Measurements from ENCODE around the gene MED10. TPM values are rescaled to one million over a fixed set of nuclear protein-coding genes. Genes with fewer than 3 reads are reported as not detected.

MED10 gene
- total and polyA plus RNA-seq, 7 donors: 29.2 to 67.6 (median 38.4) TPM

- intact Hi-C loops (cut with DNase I): no loop called here
- Histone ChIP-seq H3K27ac (no peak overlapping the region), H3K4me1 (no peaks in the 10 kb centered on the region), H3K4me3 (no peak overlapping the region), H3K36me3 (no peaks in the 10 kb centered on the region), H3K9me3 (no peaks in the 10 kb centered on the region), H3K27me3 (peaks cover 0 to 6% (median 0%) of the 10 kb centered on the region in 3 donors)
- WGBS, 2 donors: 66 to 75% methylated on average over 7 of the region's 7 CpGs
- TF ChIP-seq, protein P1, sequence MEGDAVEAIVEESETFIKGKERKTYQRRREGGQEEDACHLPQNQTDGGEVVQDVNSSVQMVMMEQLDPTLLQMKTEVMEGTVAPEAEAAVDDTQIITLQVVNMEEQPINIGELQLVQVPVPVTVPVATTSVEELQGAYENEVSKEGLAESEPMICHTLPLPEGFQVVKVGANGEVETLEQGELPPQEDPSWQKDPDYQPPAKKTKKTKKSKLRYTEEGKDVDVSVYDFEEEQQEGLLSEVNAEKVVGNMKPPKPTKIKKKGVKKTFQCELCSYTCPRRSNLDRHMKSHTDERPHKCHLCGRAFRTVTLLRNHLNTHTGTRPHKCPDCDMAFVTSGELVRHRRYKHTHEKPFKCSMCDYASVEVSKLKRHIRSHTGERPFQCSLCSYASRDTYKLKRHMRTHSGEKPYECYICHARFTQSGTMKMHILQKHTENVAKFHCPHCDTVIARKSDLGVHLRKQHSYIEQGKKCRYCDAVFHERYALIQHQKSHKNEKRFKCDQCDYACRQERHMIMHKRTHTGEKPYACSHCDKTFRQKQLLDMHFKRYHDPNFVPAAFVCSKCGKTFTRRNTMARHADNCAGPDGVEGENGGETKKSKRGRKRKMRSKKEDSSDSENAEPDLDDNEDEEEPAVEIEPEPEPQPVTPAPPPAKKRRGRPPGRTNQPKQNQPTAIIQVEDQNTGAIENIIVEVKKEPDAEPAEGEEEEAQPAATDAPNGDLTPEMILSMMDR (IDR thresholded peaks at IDR 0.05): no peak
- TF ChIP-seq EP300 (IDR thresholded peaks at IDR 0.05) (no peak), POLR2AphosphoS5 (IDR thresholded peaks at IDR 0.05) (no peak), POLR2A (IDR thresholded peaks at IDR 0.05) (no peak)
- no peak for DNase-seq
Measured at GRCh38 chr5:6395102-6395445, 16.7 kb upstream of the MED10 start.

GRCh38 chr5:6394429-6395101 lies 16.2 kb upstream of the MED10 start:
- Histone ChIP-seq H3K9me3 (no peaks in the 10 kb centered on the region), H3K27me3 (peaks cover 0 to 6% (median 0%) of the 10 kb centered on the region in 3 donors), H3K27ac (no peak overlapping the region), H3K4me1 (no peaks in the 10 kb centered on the region), H3K36me3 (no peaks in the 10 kb centered on the region), H3K4me3 (no peak overlapping the region)
- WGBS, 2 donors: 87% methylated on average over 12 of the region's 12 CpGs
- no peak for DNase-seq
- TF ChIP-seq POLR2A (IDR thresholded peaks at IDR 0.05): no peak
- no peak for TF ChIP-seq POLR2AphosphoS5 (IDR thresholded peaks at IDR 0.05)
- no peak for TF ChIP-seq EP300 (IDR thresholded peaks at IDR 0.05)
- TF ChIP-seq, protein P1 (IDR thresholded peaks at IDR 0.05): no peak
- intact Hi-C loops (cut with DNase I): no loop called here

DNA sequence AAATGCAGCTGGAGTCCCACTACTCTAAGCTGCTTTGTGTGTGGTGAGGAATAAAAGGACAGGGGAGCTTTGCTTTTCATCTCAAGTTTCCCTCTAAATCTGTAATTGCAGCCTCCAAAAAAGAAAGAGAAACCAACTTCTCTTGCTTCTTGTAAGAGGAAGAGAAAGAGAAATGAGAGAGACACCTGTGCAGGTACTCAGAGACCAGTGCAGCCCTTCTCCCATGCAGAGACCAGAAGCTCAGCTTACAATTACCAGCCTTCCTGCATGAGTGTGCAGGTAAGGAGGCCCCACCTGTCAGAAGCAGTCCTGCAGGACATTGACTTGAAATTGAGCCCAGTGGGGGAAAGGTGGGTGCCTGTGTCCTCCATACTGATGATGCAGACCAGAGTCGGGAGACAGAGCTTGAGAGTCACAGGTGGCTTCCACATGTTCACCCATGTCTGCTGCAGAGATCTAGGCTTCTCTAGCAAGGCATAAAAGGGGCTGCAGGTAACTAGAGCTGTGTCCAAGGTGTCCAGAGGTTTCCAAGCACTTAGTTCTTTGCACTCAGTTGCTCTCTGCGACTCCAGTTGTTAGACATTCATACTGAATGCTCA lies 15.3 kb upstream of the MED10 start:
- H3K27me3 ChIP-seq: peaks cover 0 to 6% (median 0%) of the 10 kb centered on the region in 3 donors
- H3K9me3 ChIP-seq: no peaks in the 10 kb centered on the region
- TF ChIP-seq POLR2AphosphoS5 (IDR thresholded peaks at IDR 0.05) (no peak), EP300 (IDR thresholded peaks at IDR 0.05) (no peak), POLR2A (IDR thresholded peaks at IDR 0.05) (no peak)
- TF ChIP-seq, protein P1 (IDR thresholded peaks at IDR 0.05): no peak
- WGBS, 2 donors: 75 to 89% methylated on average over 2 of the region's 2 CpGs
- intact Hi-C loops (cut with DNase I): no loop called here
- H3K4me1 ChIP-seq: no peaks in the 10 kb centered on the region
- no peak for DNase-seq
- H3K27ac ChIP-seq: no peak overlapping the region
- no peaks in the 10 kb centered on the region for H3K36me3 ChIP-seq
- no peak overlapping the region for H3K4me3 ChIP-seq

- 36 to 42% methylated on average over 2 of the region's 2 CpGs for WGBS, 2 donors
- Histone ChIP-seq H3K4me1 (no peaks in the 10 kb centered on the region), H3K36me3 (no peaks in the 10 kb centered on the region), H3K9me3 (no peaks in the 10 kb centered on the region), H3K27ac (no peak overlapping the region), H3K4me3 (no peak overlapping the region), H3K27me3 (peaks cover 0 to 6% (median 0%) of the 10 kb centered on the region in 3 donors)
- no peak for DNase-seq
- intact Hi-C loops (cut with DNase I): no loop called here
- no peak for TF ChIP-seq EP300 (IDR thresholded peaks at IDR 0.05)
- no peak for TF ChIP-seq POLR2A (IDR thresholded peaks at IDR 0.05)
- TF ChIP-seq POLR2AphosphoS5 (IDR thresholded peaks at IDR 0.05): no peak
- TF ChIP-seq, protein P1 (IDR thresholded peaks at IDR 0.05): no peak
Measured at GRCh38 chr5:6392561-6392960, 14.2 kb upstream of the MED10 start.
